M059J (cell line): ENCODE measurements around the gene PHC3. TPM values are rescaled to one million over a fixed set of nuclear protein-coding genes. Genes with fewer than 3 reads are reported as not detected.
"Not testable (repeated sequence)": the region's sequence is repeated elsewhere in the genome, so short reads cannot be mapped to it uniquely, and the experiment has no call there.

Source experiments
- DNase-seq: peaks from one replicate; pipeline ENCODE4 v3.0.0-alpha.2; 2012; ENCODE audit warnings: low read depth
- total RNA-seq: library from RNA; depleted of rRNA; stranded (reverse); fragments of >200 nt; shearing (Covaris generic); gene quantifications from 2 replicates; pipeline ENCODE4 v1.2.3, GENCODE V29; 2014; rRNA removed

The PHC3 gene
- 32.2 and 32.9 TPM in 2 replicates for total RNA-seq

DNA sequence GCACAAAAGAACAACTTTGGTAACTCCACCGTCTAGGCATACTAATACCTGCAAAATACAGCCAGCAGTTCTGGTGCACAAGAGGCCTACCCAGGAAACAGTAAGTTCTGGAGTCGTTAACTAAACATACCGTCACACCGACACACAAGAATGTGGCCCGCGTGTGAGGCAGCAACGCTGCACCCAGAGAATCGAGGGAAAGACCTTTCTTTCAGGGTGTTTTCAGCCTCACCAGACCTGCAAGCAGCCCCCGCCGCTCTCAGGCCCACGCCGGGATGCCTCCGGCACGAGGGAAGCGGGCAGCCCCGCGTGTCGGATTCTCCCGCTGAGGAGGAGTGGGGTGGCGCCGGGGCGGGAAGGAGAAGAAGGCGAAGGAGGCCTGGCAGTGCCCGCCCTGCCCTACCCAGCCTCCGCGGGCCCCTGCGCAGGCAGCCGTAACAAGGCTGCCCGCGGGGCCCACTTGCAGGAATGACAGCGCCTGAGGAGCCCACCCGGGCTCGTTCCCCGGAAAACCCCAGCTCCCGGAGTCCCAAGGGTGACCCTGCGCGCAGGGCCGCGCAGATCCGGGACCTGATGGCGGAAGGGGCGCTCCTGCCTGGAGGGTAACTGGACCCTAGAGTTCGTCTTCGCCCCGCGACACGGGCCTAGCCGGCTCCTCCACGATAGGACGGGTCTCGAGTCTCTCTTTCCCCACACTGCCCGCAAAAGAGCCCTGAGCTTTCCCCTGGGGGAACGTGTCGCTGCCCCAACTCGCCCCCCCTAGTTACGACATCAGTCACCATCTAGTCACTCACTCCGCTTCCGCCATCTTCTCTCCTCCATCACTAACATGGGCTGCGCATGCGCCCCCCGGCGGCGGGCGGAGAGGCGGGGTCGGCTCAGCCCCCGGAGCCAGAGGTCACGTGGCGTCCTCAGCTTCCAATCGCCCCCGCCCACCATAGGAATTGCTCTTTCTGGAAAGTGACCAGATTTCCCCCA lies at the start of gene PHC3:
Gene PHC3, minus strand, starts transcription at position 826 of the 978 bp plus-strand sequence. Its CDS starts 18 bp downstream, at position 808.
- DNase-seq = peak; percentile 95

DNA sequence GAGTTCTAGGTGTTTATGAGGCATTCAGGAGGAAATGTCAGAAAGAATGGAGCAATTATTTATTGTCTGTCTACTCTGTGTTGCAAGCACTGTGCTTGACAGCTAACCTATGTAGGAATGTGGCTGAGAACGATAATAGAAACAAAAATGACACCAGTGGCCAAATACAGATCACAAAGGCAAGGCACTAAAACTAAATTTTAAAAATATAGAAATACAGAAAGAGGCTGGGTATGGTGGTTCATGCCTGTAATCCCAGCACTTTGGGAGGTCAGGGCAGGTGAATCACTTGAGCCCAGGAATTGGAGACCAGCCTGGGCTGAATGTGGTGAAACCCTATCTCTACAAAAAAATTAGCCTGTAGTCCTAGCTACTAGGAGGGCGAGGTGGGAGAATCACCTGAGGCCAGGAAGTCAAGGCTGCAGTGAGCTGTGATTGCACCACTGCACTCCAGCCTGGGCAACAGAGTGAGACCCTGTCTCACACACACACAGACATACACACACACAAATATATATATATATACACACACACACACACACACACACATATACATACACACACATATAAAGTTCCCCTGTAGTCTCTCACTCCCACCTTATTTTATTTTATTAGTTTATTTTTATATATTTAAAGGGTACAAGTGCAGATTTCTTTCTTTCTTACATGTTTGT lies 46.7 kb upstream of the PHC3 start:
- peak; percentile 77 for DNase-seq

DNA sequence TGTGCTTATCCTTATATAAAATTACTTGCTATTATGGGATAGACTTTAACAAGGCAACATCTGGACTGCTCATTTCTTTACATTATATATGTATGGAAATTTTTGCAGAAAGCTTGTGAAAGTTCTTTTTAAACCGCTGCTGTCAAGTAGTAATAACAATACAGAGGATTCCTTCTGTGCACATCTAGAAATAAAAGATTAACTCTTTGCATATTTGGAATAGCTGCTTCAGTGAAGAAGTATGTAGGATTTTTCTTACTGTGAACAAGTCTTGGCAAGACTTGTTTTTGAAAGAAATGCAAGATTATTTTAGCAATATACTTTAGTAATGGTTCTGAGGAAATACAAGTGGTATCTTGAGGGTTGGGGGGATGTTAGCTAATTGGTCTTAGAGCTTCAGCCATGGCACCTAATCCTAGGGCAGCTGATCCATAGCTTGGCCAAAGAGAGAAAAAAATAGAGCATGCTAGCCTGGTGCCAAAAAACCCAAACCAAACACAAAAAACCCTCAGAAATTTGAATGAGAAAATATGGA lies 45.0 kb upstream of the PHC3 start:
- DNase-seq = no peak

- DNase-seq = no peak
These were observed 43.6 kb upstream of the PHC3 start for GRCh38 chr3:170225166-170225565.

DNA sequence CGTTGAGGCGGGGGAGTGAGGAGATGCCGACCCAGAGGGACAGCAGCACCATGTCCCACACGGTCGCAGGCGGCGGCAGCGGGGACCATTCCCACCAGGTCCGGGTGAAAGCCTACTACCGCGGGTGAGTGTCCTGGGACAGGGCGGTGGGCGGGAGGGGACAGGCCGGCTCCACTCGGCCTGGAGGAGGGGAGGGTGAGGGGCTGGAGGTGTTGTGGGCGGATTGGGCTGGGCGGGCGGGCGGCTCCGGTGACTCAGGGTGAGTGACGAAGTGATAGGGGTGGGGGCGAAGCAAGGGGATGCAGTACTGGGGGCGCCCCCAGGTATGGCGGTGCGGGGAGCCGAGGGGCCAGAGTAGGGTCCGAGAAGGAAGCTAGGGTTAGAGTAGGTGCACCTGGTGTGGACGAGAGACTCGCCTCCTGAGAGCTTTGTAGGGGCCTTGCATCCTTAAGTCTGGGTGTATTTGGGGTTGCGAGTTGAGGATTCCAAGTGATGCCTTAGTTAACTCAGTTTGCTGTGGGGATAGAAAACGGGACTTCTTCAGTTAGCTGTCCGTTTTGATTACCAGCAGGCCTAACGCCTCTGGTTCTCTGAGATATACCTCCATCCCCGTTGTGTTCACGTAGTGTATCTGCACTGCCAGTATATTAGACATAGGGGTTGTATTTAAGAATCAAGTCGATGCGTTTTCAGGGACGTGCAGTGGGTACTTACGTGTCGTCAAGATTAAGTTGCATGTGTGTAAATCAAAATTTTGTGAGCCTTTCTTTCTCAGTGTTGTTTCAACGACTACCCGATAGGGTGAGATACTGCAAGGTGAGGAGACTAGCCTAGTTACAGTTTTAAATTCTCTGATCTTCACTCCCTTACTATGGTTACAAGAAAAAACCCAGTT lies 41.4 kb upstream of the PHC3 start:
- DNase-seq = peak; percentile 50

DNA sequence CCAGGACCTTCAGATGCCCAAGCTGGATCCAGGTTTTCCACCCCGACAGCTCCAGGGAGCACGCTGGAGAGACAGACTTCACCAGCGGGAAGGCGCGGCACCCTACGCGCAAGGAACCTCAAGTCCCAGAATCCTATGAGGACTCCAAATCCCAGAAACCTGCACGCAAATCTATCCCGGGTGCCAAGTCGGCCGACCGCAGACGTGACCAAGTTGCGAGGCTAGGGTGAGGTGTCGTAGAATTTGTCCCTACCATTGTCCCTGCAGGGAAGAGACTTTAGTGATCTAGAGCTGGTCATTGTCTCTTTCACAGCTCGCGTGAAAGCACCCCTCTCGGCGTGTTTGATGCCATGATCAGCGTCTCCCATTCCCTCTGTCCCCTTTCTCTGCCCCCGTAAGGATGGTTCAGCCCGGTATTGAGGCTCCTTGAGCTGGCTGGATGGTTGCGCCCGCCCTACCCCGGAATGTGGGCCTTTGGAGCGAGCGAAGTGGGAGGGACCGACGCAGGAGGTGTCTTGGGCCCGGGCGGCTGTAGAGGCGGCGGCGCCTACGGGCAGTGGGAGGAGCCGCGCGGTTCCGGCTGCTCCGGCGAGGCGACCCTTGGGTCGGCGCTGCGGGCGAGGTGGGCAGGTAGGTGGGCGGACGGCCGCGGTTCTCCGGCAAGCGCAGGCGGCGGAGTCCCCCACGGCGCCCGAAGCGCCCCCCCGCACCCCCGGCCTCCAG lies 40.6 kb upstream of the PHC3 start, which contains the start of gene PRKCI:
Gene PRKCI, plus strand, starts transcription at position 501 of the 723 bp plus-strand sequence. CDS start 246 bp downstream, outside the sequence.
- DNase-seq = peak; percentile 98

DNA sequence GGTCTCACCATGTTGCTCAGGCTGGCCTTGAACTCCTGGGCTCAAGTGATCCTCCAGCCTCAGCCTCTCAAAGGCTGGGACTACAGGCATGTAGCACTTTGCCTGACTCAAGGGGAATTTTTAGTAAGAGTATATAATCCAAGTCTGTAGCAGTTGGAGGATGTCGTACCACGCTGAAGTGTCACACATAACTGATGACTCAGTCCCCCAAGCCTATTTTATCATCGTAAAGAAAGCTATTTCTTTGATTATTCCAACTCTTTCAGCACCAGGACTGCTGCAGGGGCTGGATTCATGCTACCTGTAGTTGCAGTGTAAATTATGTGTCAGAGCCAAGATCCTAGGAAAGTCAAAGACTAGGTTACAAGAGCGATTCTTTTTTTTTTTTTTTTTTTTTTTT lies 39.3 kb upstream of the PHC3 start:
- peak; percentile 88 for DNase-seq

DNA sequence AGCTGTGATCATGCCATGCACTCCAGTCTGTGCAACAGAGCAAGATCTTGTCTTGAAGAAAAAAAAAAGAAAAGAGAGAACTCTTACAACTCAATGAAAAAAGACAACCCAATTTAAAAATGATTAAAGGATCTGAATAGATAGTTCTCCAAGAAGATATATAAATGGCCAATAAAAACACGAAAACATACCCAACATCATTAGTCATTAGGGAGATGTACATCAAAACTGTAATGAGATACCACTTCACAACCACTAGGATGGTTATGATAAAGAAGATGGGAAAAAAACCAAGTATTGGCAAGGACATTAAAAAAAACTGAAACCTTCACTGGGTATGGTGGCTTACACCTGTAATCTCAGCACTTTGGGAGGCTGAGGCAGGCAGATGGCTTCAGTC lies 38.3 kb upstream of the PHC3 start:
- no peak for DNase-seq

- no peak for DNase-seq
These were observed 30.1 kb upstream of the PHC3 start for GRCh38 chr3:170211668-170212067.

- no peak for DNase-seq
These were observed 26.2 kb upstream of the PHC3 start for GRCh38 chr3:170207717-170208116.

GRCh38 chr3:170206164-170206762 lies 24.7 kb upstream of the PHC3 start:
- not testable (repeated sequence) for DNase-seq

- no peak for DNase-seq
These were observed 23.8 kb upstream of the PHC3 start for GRCh38 chr3:170205302-170205701.

DNA sequence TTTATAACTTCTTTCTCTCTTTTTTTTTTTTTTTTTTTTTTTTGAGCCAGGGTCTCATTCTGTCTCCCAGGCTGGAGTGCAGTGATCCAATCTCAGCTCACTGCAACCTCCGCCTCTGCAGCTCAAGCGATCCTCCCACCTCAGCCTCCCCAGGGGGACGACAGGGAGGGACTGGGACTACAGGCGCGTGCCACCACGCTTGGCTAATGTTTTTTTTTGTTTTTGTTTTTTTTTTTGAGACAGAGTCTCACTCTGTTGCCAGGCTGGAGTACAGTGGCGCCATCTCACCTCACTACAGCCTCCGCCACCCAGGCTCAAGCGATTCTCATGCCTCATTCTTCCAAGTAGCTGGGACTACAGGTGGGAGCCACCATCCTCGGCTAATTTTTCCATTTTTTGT lies 23.0 kb upstream of the PHC3 start:
- no peak for DNase-seq

- DNase-seq = no peak
These were observed 22.5 kb upstream of the PHC3 start for GRCh38 chr3:170204023-170204472.

DNA sequence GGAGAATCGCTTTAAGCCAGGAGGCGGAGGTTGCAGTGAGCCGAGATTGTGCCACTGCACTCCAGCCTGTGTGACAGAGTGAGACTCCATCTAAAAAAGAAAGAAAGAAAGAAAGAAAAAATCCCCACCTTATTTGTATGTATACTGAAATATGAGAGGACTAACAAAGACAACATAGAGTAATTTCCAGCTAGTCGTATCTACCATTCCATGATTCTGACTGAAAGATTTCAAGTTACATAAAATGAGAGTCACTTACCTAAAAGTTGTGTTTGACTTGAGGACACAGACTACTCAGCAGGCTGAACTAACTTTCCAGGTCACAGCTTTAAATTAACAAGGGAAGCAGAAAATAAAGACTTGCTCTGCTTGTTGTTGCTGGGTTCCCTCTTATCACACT lies 21.9 kb upstream of the PHC3 start:
- DNase-seq = no peak

DNA sequence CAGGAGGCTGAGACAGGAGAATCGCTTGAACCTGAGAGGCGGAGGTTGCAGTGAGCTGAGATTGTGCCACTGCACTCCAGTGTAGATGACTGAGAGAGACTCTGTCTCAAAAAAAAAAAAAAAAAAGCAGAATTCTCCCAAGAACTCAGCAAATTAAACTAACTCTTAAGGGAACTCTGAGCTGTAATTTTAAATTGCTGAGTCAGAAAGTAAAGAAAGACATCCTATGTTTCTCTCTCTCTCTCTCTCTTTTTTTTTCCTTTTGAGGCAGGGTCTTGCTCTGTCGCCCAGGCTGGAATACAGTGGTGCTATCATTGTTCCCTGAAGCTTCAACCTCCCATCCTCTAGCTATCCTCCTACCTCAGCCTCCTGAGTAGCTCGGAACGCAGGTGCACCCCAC lies 20.0 kb upstream of the PHC3 start:
- no peak for DNase-seq

DNA sequence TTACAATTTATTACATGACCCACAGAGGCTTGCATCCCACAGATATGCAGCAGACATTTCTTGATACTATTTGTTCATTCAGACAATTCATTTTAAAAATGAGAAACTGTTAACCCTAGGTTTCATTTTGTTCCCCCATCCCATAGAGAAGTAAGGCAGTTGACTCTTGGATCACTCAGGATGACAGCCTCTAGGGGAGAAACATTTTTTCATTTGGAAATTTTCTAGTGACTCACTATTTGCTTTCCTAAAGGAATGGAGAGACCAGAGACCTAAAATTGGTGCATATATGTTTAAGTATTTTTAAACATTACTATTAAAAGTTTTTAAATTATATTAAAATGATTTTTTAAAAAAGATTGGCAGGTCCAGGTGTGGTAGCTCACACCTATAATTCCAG lies 19.5 kb upstream of the PHC3 start:
- DNase-seq = no peak

DNA sequence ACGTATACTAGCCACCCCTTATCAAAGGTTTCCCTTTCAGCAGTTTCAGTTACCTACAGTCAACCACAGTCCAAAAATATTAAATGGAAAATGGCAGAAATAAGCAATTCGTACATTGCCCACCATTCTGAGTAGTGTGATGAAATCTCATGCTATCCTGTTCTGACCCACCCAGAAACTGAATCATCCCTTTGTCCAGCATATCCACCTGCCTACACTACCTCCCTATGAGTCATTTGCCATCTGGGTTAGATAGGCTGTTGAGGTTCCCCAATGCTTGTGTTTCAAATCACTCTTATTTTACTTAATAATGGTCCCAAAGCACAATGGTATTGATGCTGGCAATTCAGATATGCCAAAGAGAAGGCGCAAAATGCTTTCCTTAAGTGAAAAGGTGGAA lies 15.3 kb upstream of the PHC3 start:
- peak; percentile 46 for DNase-seq

- DNase-seq = not testable (repeated sequence)
These were observed 14.2 kb upstream of the PHC3 start for GRCh38 chr3:170195759-170196158.
